GM21717 (cell line): ENCODE measurements around the gene METTL9.
"Not testable (repeated sequence)": the region's sequence is repeated elsewhere in the genome, so short reads cannot be mapped to it uniquely, and the experiment has no call there.

Experiments
- ATAC-seq: cut with Tn5 transposase; IDR thresholded peaks from one replicate; pipeline ENCODE4 v1.9.1; 2021; ENCODE audit warnings: mild to moderate bottlenecking, moderate library complexity; ENCODE audit not compliant: unreplicated experiment

Gene METTL9

DNA sequence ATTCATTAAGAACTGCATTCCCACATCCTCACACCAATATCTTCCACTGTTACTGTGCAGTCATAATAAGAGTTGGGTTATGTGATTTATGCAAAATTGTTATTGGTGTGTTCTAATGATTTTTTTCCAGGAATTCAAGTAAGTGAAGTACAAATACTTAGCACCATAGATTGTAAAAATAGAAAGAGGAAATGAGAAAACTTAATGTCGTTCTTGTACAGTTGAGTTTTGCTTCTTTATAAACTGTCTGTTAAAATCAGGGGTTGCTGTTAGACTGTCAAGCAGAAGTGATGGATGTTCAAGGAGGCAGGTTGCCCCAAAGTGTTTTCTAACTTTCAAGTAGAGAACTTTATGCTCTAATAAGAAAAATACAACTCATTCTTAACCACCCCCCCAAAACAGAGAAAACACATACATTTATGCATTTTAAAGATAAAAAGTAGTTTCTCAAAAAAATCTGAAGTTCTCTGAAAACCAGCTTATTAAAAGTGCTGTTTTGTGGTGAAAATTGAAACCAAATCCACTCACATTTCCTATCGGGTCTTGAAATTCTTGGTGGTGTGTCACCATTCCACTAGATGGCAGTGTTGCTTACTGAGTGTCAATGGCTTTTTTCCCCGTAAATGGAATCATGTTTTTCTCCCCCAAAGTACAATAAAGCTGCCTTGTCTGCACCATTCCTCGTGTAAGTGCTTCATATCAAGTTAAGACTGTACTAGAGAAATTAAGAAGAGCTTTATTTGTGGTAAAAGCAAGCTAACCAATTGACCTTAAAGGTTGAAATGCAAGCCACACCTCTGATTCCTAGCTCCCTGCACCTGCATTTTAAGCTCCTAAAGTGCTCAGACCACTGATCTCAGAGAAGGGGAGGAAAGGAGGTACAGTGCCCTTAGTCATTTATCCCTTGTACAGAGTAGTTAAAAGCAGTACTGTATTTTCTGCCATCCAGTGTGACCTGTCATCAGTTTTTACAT is 57.7 kb downstream of the METTL9 start:
- peak; percentile 47 for ATAC-seq

DNA sequence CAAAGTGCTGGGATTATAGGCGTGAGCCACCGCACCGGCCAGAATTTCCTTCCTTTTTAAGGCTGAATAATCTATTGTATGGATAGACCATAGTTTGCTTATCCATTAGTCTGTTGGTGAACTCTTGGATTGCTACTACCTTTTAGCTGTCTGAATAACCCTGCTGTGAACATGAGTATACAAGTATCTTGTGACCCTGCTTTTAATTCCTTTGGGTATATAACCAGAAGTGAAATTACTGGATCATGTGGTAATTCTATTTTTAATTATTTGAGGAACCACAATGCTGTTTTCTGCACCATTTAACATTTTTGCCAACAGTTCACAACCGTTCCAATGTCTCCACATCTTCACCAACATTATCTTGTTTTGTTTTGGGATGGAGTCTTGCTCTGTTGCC is 59.7 kb downstream of the METTL9 start:
- no peak for ATAC-seq

DNA sequence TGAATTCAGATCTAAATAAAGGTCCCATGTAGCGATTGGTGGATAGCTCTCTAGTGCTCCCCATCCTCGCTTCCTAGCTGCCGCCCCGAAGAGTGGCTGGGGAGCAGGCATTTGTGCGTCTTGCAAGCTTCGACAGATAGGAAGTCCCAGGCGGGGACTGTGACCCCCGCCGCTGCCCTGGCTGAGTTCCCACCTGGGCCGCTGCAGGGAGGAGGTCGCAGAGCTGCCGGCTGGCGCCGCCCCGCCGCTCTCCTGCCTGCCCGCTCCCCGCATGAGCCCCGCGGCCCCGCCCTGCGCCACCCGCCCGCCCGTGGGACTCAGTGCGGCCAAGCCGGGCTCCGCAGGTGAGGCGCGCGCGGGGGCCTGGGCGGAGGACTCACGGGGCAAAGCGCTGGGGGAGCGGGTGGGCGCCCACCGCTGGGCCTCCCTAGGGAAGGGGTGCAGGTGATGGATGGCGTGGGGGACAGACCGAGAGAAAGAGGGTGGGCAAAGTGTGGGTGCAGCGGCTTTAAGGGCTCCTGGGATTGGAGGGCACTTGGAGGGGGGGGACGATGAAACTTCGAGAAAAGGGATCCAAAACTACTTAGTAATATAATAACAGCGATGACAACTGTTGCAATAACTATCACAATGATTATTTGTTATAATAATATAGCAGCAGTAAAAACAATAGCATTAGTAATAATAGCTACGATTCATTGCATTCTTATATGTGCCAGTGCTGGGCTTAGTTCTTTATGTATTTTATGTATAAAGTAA is 64.7 kb downstream of the METTL9 start, which contains the start of gene OTOA:
TSS of gene OTOA (plus strand) at position 80 of the 759 bp plus-strand sequence. CDS start 14,547 bp downstream, outside the sequence.
- no peak for ATAC-seq

DNA sequence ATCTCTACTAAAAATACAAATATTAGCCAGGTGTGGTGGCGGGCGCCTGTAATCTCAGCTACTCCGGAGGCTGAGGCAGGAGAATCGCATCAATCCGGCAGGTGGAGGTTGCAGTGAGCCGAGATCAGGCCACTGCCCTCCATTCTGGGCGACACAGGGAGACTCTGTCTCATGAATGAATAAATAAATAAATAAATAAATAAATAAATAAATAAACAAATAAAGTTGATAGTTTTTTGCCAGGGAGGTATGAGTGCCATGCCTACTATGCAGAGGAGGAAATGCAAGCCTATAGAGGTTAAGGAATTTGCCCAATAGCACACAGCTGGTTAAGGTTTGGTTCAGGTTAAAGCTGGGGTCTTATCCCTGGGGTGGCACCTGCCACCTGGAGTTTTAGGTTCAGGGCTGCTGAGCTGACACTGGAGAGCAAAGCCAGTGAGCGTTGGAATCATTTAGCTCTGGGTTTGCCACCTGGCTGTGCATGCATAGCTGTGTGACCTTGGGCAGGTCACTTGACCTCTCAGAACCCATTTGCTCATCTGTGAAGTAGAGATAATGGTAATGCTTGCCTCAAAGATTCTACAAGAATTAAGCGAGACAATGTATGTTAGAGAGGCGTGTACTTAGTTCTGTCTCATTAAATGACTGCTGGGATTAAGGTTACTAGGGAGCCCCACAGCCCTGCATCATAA is 65.6 kb downstream of the METTL9 start:
- no peak for ATAC-seq

DNA sequence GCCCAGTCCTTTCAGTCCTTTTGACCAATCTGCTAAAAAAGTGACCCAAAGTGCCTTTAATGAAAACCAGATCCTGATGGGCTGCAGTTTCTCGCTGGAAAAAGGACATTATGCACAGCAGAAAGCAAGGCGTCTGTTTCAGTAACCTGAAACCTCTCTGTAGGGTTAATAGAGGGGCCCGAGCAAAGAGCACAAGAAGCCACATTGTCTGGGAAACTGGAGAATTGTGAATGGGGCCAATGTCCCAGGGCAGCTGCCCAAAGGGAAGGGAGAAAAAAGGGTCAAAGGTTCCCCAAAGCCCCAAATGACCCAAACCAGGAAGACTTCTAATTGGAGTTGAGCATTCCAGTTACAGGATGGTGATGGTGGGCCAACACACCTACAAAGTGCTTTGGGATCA is 67.4 kb downstream of the METTL9 start:
- no peak for ATAC-seq

DNA sequence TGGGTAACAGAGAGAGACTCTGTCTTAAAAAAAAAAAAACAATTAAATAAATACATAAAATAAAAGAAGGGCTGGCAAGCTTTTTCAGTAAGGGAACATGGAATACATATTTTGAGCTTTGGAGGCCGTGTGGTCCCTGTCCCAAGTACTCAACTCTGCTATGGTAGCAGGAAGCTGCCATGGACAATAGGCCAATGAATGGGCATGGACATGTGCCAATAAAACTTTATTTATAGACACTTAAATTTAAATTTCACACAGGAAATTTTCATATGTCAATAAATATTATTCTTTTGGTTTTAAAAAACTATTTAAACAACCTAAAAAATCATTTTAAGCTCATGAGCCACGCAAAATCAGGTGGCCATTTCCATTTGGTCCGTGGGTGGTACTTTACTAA is 68.2 kb downstream of the METTL9 start:
- ATAC-seq = no peak

DNA sequence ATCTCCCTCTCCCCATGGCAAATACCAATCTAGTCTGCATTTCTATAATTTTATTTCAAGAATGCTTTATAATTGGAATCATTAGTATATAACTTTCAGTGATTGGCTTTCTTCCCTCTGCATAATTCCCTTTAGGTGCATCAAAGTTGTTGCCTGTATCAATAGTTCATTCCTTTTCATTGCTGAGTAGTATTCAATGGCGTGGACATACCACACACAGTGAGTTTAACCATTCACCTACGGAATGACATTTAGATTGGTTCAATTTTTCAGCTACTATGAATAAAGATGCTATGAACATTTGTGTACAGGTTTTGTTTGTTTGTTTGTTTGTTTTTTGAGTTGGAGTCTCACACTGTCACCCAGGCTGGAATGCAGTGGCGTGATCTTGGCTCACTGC is 74.1 kb downstream of the METTL9 start:
- ATAC-seq = no peak

DNA sequence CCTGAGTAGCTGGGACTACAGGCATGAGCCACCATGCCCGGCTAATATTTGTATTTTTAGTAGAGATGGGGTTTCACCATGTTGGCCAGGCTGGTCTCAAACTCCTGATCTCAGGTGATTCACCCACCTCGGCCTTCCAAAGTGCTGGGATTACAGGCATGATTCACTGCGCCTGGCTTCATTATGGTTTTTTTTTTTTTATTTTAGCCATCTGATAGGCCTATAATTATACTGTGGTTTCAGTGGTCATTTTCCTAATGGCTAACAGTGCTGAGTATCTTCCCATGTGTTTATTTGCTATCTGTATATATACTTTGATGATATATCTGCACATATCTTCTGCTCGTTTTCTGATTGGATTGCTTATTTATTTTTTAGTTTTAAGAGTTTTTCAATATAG is 75.1 kb downstream of the METTL9 start:
- ATAC-seq = not testable (repeated sequence)

DNA sequence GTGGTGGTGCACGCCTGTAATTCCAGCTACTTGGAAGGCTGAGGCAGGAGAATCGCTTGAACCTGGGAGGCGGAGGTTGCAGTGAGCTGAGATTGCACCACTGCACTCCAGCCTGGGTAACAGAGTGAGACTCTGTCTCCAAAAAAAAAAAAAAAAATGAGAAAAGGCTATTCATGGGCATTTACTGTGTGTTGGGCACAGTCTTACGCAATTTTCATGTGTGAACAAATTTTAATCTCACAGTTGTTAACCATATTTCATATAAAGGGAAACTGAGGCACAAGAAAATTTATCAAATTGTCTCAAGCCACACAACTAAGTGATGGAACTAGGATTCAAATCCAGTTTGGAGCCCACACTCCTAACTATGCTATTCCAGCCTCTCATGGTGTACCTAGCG is 81.3 kb downstream of the METTL9 start:
- ATAC-seq = not testable (repeated sequence)

DNA sequence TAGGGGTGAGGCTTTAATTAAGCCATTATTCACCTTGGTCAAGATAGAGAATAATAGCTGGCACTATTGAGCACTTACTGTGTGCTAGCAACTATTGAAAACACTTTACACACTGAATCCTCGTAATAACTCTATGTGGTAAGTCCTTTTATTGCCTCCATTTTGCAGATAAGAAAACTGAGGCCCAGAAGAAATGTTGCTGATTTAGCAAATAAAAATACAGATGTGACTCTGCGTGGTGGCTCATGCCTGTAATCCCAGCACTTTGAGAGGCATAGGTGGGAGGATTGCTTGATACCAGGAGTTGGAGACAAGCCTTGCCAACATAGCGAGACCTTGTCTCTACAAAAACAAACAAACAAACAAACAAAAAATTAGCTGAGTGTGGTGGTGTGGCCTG is 83.8 kb downstream of the METTL9 start:
- no peak for ATAC-seq

DNA sequence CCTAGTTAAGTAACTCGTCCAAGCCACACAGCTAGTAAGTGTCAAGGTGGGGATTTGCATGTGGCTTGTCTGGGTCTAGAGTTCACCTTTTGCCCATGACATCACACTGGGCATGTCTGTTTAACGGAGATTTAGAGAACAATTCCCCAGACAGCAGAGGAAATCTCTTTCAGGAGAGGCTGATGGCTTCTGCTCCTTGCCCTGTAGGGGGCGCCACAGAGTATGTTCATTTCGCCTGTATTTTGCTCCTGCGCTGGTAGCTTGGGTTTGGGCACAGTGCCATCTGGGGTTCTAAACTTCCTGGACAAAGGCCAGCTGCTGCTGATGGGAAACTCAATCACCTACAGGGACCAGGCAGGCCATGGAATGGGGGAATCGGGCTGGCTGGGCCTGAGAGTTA is 84.8 kb downstream of the METTL9 start:
- ATAC-seq = no peak

DNA sequence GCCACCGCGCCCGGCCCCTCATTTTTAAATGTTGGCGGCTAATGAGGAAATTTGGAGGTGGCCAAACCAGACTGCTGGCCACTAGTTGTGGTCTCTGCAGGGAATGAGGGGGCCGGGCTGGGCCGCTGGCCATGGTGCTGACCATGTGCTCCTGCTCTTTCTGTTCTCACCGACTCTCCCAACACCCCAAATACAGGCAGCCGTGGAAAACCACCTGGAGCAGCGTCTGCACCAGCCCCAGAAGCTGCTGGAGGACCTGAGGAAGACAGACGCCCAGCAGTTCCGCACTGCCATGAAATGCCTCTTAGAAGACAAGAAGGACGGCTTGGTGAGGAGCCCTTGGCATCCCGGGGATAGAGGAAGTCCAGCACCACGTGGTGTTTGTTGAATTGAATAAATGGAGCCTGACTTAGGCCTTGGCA is 85.7 kb downstream of the METTL9 start:
- ATAC-seq = no peak

DNA sequence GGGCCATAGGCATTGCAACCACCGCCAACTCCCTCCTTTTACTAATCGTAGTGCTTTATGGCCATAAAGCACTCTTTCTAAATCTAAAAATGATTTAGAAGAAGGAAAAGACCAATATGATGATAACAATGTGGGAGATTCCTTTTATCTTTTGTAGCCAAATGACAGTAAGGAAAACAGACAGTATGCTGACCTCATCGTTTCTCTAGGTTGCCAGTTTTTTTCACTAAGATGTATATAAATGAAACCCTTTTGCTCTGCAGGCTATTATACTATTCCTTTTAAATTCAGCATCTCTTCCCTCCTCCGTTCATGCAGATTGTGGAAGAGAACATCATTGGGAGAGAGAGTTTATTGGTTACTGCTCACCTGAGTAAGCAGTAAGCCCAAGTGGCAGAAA is 89.7 kb downstream of the METTL9 start:
- no peak for ATAC-seq

DNA sequence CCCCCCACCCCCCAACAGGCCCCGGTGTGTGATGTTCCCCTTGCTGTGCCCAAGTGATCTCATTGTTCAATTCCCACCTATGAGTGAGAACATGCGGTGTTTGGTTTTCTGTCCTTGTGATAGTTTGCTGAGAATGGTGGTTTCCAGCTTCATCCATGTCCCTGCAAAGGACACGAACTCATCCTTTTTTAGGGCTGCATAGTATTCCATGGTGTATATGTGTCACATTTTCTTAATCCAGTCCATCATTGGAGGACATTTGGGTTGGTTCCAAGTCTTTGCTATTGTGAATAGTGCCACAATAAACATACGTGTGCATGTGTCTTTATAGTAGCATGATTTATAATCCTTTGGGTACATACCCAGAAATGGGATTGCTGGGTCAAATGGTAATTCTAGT is 91.6 kb downstream of the METTL9 start:
- ATAC-seq = not testable (repeated sequence)

DNA sequence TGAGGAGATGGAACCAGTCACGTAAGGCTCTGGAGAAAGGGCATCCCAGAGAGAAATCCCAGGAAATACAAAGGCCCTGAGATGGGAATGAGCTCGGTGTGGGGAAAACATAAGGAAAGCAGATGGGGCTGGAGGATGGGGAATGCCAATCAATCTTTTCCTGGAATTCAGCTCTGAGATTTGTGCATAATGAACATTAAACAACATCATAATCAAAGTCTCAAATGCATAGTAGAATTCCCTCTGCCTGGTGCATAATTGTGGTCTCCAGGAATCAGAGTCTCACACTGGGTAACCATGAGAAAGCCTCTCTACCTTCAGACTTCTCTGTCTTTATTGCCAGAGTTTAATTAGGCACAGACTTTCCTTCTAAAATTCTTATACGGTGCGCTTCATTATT is 95.2 kb downstream of the METTL9 start:
- no peak for ATAC-seq

DNA sequence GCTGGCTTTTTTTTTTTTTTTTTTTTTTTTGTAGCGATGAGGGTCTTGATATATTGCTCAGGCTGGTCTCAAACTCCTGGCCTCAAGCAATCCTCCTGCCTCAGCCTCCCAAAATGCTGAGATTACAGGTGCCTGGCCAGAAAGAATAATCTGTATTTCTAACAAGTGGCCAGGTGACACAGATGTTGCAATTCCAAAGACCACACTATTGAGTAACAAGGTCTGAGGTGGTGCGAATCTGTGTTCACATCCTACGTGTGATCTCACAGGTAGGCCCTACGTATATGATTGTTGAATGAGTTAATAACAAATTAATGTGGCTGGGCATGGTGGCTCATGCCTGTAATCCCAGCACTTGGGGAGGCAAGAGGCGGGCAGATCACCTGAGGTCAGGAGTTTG is 97.7 kb downstream of the METTL9 start:
- no peak for ATAC-seq

DNA sequence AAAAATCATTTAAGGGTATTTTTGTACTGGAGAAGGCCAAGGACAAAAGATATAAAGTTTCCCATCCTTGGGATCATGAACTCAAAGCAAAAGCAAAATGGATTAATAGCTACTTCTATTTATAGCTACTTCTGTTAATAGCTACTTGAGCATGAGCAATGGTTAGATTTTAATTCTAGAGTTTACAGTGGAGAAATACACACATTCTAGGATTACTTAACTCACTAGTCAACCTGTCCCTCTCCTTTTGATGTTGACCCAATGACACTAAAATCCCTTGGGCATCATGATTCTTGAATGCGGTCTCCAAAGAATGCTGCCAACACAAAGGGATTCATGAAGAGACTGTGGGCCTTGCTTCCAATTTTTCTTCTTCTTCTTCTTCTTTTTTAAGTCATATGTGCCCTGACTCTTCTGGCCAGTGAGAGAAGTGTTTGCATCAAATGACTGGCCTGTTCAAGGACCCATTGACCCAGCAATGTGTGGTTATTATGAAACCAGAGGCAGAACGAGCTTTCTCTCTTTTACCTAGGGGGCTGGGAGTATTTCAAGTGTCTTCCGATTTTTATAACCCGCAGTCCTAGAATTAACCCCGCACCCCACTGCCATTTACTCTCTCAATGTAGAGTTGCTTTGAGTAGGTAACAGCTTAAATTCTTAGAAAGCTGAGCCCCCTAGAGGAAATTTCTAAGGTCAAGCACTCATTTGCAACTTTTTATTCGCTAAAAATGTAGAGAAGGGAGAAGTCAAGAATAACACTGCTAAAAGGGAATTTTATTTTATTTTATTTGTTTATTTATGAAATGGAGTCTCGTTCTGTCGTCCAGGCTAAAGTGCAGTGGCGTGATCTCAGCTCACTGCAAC is 99.0 kb downstream of the METTL9 start:
- ATAC-seq = no peak

DNA sequence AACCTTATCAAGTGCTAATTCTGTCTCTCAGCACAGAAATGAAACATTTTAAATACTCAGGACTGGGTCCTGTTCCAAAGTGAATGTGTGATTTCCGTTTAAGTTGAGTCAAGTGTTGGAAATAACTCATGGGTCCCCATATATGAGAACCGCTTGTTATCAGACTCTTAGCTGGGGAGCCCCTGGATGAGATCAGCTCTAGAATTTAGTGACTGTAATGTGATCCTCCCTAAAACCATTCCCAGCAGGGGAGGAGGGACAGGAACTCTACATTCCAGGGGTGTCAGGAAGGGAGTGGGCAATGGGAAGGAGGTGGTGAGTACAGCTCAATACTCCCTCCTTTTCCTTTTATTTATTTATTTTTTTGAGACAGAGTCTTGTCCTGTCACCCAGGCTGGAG is 101.9 kb downstream of the METTL9 start:
- ATAC-seq = no peak

DNA sequence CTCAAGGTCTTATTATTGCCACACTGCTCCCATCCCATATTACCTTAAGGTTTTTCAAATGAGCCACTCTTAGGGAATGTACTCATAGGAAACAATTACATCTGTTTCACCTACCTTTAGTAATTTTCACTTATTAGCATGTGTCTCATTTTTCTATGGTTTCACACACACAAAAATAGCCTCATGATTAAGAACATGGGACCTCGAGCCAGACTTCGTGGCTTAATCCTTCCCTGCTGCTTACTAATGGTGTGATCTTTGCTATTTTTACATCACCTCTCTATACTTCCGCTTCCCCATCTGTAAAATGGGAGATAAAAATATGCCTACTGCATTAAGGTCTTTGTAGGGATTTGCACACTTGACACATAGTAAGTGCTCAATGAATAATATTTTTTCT is 102.9 kb downstream of the METTL9 start:
- ATAC-seq = no peak

DNA sequence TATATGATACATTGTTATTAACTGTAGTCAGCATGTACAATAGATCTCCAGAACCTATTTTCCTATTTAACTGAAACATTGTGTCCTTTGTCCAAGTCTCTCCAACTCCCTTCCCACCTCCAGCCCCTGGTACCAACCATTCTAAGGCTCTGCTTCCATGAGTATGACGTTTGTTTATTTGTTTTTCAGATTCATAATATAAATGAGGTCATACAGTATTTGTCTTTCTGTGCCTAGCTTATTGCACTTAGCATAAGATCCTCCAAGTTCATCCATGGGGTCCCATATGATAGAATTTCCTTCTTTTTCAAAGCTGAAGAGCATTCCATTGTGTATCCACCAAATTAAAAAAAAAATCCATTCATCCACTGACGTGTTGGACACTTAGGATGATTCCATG is 103.8 kb downstream of the METTL9 start:
- ATAC-seq = no peak
